ENCODE data around the gene PAMR1. TPM values are rescaled to one million over a fixed set of nuclear protein-coding genes. Genes with fewer than 3 reads are reported as not detected.

Gene PAMR1
- total and polyA plus RNA-seq, 2 donors from 2014 or later: 2.2 to 2.4 TPM

DNA sequence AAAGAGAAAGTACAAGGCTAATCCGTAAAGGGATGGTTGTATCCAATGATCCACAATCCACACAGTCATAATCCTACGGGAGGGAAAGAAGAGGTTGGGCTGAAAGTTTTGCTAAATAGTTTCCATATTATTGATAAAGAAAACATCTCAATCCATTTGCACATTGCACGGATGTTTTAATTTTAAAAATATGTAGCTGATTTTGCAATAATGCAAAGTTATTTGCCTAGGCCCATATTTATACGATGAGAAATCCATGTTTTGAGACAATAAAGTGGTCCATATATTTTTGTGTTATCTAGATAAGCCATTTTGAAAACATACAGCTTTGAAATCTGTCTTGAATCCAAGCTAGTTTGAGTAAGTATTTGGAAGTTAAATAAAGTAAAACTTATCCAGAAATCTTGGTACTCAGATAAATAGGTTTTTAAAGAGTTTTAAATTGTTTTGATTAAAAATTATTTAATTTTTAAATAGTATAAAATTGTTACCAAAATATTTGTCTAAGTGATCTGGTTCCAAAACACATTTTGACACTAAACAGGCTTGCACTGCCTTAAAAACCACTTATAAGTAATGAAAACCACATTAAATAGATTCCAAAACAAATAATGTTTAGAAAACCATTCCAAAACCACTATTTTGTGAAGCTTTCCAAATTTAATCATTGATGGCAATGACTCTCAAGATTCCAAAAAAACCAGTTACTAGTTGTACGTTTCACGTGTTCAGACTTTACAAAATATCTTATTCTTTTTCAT is 38.2 kb upstream of the PAMR1 start:
- Histone ChIP-seq H3K9ac (ENCODE audit: low read length in 3 of 3) (no peak overlapping the region), H3K27ac (ENCODE audit: low read depth in 2 of 2, low read length in 2 of 2) (no peak overlapping the region), H3K4me1 (ENCODE audit: control insufficient read depth in 2 of 3, insufficient read depth in 2 of 3, low read depth in 1 of 3, low read length in 3 of 3) (no peaks in the 10 kb centered on the region), H3K9me3 (ENCODE audit: control insufficient read depth in 2 of 3, insufficient read depth in 1 of 3, low read length in 3 of 3) (peaks cover 0 to 4% (median 0%) of the 10 kb centered on the region in 3 donors), H3K36me3 (ENCODE audit: control insufficient read depth in 2 of 3, insufficient read depth in 3 of 3, low read length in 3 of 3) (no peaks in the 10 kb centered on the region), H3K27me3 (ENCODE audit: control insufficient read depth, insufficient read depth, low read length) (no peaks in the 10 kb centered on the region), H3K4me3 (ENCODE audit: low read length in 3 of 3) (no peak overlapping the region)
- FAIRE-seq (no peak), DNase-seq (peak in 1 of 5 donors; percentile 25)
- intact Hi-C loops (cut with DNase I): no loop called here
- TF ChIP-seq, protein P1, sequence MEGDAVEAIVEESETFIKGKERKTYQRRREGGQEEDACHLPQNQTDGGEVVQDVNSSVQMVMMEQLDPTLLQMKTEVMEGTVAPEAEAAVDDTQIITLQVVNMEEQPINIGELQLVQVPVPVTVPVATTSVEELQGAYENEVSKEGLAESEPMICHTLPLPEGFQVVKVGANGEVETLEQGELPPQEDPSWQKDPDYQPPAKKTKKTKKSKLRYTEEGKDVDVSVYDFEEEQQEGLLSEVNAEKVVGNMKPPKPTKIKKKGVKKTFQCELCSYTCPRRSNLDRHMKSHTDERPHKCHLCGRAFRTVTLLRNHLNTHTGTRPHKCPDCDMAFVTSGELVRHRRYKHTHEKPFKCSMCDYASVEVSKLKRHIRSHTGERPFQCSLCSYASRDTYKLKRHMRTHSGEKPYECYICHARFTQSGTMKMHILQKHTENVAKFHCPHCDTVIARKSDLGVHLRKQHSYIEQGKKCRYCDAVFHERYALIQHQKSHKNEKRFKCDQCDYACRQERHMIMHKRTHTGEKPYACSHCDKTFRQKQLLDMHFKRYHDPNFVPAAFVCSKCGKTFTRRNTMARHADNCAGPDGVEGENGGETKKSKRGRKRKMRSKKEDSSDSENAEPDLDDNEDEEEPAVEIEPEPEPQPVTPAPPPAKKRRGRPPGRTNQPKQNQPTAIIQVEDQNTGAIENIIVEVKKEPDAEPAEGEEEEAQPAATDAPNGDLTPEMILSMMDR (IDR thresholded peaks at IDR 0.05; ENCODE audit: borderline replicate concordance, extremely low read depth, insufficient read depth): no peak

DNA sequence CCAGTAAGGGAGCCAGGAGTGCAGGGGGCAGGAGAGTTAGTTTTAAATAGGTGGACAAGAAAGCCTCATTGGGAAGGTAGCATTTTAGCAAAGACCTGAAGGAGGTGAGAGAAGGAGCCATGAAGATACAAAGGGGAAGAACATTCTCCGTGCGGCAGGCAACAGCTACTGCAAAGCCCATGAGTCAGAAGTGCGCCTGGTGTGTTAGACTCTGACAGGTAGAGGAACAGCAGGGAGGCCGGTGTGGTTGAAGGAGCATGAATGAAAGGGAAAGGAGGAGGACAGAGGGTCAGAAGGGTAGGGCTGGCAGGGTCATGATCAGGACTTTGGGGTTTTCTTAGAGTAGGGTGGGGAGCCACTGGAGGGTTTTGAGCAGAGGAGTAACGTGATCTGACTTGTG is 34.5 kb upstream of the PAMR1 start:
- H3K4me3 ChIP-seq (ENCODE audit: low read length in 3 of 3): no peak overlapping the region
- intact Hi-C loops (cut with DNase I): no loop called here
- no peak for DNase-seq
- H3K9ac ChIP-seq (ENCODE audit: low read length in 3 of 3): no peak overlapping the region
- H3K9me3 ChIP-seq (ENCODE audit: control insufficient read depth in 2 of 3, insufficient read depth in 1 of 3, low read length in 3 of 3): no peaks in the 10 kb centered on the region
- no peak overlapping the region for H3K27ac ChIP-seq (ENCODE audit: low read depth in 2 of 2, low read length in 2 of 2)
- no peaks in the 10 kb centered on the region for H3K4me1 ChIP-seq (ENCODE audit: control insufficient read depth in 2 of 3, insufficient read depth in 2 of 3, low read depth in 1 of 3, low read length in 3 of 3)
- no peaks in the 10 kb centered on the region for H3K27me3 ChIP-seq (ENCODE audit: control insufficient read depth, insufficient read depth, low read length)
- FAIRE-seq: no peak
- H3K36me3 ChIP-seq (ENCODE audit: control insufficient read depth in 2 of 3, insufficient read depth in 3 of 3, low read length in 3 of 3): no peaks in the 10 kb centered on the region
- TF ChIP-seq, protein P1 (IDR thresholded peaks at IDR 0.05; ENCODE audit: borderline replicate concordance, extremely low read depth, insufficient read depth): no peak

DNA sequence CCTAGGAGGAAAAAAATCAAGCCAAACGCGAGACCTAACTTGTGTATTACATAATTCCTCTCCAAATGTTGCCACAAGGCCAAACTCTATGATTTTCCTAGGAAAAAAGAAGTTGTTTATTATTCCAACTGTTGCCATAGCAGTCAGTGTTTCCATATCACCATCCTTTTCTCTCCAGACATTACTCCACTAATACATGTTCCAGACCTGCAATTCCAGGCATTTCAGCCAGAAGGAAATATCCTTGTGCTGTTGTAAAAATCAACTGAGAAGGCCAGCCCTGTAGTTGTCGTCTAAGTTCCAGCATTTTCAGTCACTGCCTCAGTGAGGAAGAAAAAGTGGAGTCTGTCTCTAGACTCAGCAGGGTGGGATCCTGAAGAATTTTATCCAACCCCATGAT is 33.1 kb upstream of the PAMR1 start:
- no peaks in the 10 kb centered on the region for H3K36me3 ChIP-seq (ENCODE audit: control insufficient read depth in 2 of 3, insufficient read depth in 3 of 3, low read length in 3 of 3)
- no peak overlapping the region for H3K27ac ChIP-seq (ENCODE audit: low read depth in 2 of 2, low read length in 2 of 2)
- no peaks in the 10 kb centered on the region for H3K4me1 ChIP-seq (ENCODE audit: control insufficient read depth in 2 of 3, insufficient read depth in 2 of 3, low read depth in 1 of 3, low read length in 3 of 3)
- no peaks in the 10 kb centered on the region for H3K9me3 ChIP-seq (ENCODE audit: control insufficient read depth in 2 of 3, insufficient read depth in 1 of 3, low read length in 3 of 3)
- TF ChIP-seq, protein P1 (IDR thresholded peaks at IDR 0.05; ENCODE audit: borderline replicate concordance, extremely low read depth, insufficient read depth): no peak
- no peak for DNase-seq
- intact Hi-C loops (cut with DNase I): no loop called here
- H3K27me3 ChIP-seq (ENCODE audit: control insufficient read depth, insufficient read depth, low read length): no peaks in the 10 kb centered on the region
- no peak for FAIRE-seq
- H3K9ac ChIP-seq (ENCODE audit: low read length in 3 of 3): no peak overlapping the region
- H3K4me3 ChIP-seq (ENCODE audit: low read length in 3 of 3): no peak overlapping the region
